ENCODE results near the gene JSRP1.

GRCh38 chr19:2252797-2253105 is 3.5 kb downstream of the JSRP1 start:
- TF ChIP-seq CTCF (IDR thresholded peaks at IDR 0.05; ENCODE audit: low read depth, low read length, missing input control) (no peak), RAD21 (IDR thresholded peaks at IDR 0.05) (no peak), GABPA (IDR thresholded peaks at IDR 0.05 in 1 of 2, conservative IDR thresholded peaks at IDR 0.05 in 1 of 2) (no peak), EGR1 (IDR thresholded peaks at IDR 0.05; ENCODE audit: low read depth in 2 of 2) (no peak), RXRA (IDR thresholded peaks at IDR 0.05) (no peak), MAX (IDR thresholded peaks at IDR 0.05) (no peak), TAF1 (conservative IDR thresholded peaks at IDR 0.05) (no peak), JUND (IDR thresholded peaks at IDR 0.05) (no peak), ZBTB33 (IDR thresholded peaks at IDR 0.05) (no peak), SP1 (IDR thresholded peaks at IDR 0.05) (no peak), REST (IDR thresholded peaks at IDR 0.05) (no peak), NR2F2 (IDR thresholded peaks at IDR 0.05) (no peak), HNF4G (IDR thresholded peaks at IDR 0.05) (no peak), ATF3 (IDR thresholded peaks at IDR 0.05) (no peak)
